GM12878 (cell line): Measurements from ENCODE around the gene SHROOM3.

Experiments
- ATF7 ChIP-seq: fragments of 450-650 bp; IDR thresholded peaks from 2 replicates; pipeline ENCODE4 v1.6.1; 2016; ENCODE audit warnings: low read depth, mild to moderate bottlenecking
- CEBPZ ChIP-seq: fragments of 150-350 bp; IDR thresholded peaks from 2 replicates; pipeline ENCODE4 v1.6.1; 2016; ENCODE audit warnings: low read depth, low read length
- CHD2 ChIP-seq: IDR thresholded peaks from 2 replicates; pipeline ENCODE4 v1.6.1; 2011; ENCODE audit warnings: low read depth, low read length, improper control_type of control experiment, borderline replicate concordance
- CTCF ChIP-seq, 3 experiments: IDR thresholded peaks in 2 of 3; conservative IDR thresholded peaks in 1 of 3; 2 replicates each; pipeline ENCODE4 v1.5.1; 2011; ENCODE audit warnings: low read depth in 3 of 3, low read length in 3 of 3, mild to moderate bottlenecking in 3 of 3, control low read depth in 2 of 3, moderate library complexity in 2 of 3, inconsistent platforms in 1 of 3, mixed read lengths in 1 of 3; ENCODE audit not compliant: control insufficient read depth in 2 of 3, insufficient read depth in 1 of 3; ENCODE audit errors: extremely low read depth in 1 of 3
- E4F1 ChIP-seq: fragments of 450-650 bp; IDR thresholded peaks from 2 replicates; pipeline ENCODE4 v1.6.1; 2018; ENCODE audit warnings: borderline replicate concordance, mild to moderate bottlenecking; ENCODE audit not compliant: partially characterized antibody
- EP300 ChIP-seq, 2 experiments: fragments of 150-350 bp in 1 of 2; IDR thresholded peaks; 2 replicates each; pipeline ENCODE4 v1.6.1; 2011 to 2012; ENCODE audit warnings: low read depth in 2 of 2, low read length in 2 of 2, borderline replicate concordance in 1 of 2, improper control_type of control experiment in 1 of 2, inconsistent platforms in 1 of 2; ENCODE audit not compliant: control insufficient read depth in 1 of 2
- GABPA ChIP-seq: IDR thresholded peaks from 2 replicates; pipeline ENCODE4 v1.6.1; 2014; ENCODE audit warnings: antibody characterized with exemption, low read depth, mild to moderate bottlenecking, inconsistent platforms
- IRF3 ChIP-seq: fragments of 450-650 bp; IDR thresholded peaks from 2 replicates; pipeline ENCODE4 v1.6.1; 2014; ENCODE audit warnings: mild to moderate bottlenecking
- KDM1A ChIP-seq: fragments of 200-600 bp; sonication (generic); IDR thresholded peaks from 2 replicates; pipeline ENCODE4 v1.6.1; 2016; ENCODE audit warnings: borderline replicate concordance
- POLR2A ChIP-seq: IDR thresholded peaks from 2 replicates; pipeline ENCODE4 v1.6.1; 2011; ENCODE audit warnings: low read depth, mild to moderate bottlenecking, low read length
- RAD21 ChIP-seq: IDR thresholded peaks from 2 replicates; pipeline ENCODE4 v1.6.1; 2011; ENCODE audit warnings: mild to moderate bottlenecking, low read depth, low read length, moderate library complexity; ENCODE audit not compliant: insufficient read depth
- SMC3 ChIP-seq: IDR thresholded peaks from 2 replicates; pipeline ENCODE4 v1.6.1; 2011; ENCODE audit warnings: low read length, improper control_type of control experiment, borderline replicate concordance

- TF ChIP-seq IRF3 (no peak), ATF7 (no peak), CTCF (IDR thresholded peaks at IDR 0.05 in 2 of 3, conservative IDR thresholded peaks at IDR 0.05 in 1 of 3; ENCODE audit: control insufficient read depth in 2 of 3, extremely low read depth in 1 of 3, insufficient read depth in 1 of 3, low read depth in 3 of 3, low read length in 3 of 3) (no peak), POLR2A (no peak), KDM1A (no peak), SMC3 (no peak), RAD21 (no peak), CEBPZ (no peak), EP300 (IDR thresholded peaks at IDR 0.05; ENCODE audit: borderline replicate concordance in 1 of 2, control insufficient read depth in 1 of 2, low read depth in 2 of 2, low read length in 2 of 2) (no peak), E4F1 (no peak), CHD2 (no peak), GABPA (no peak)
Observed at GRCh38 chr4:76439491-76439890, 4.5 kb downstream of the SHROOM3 start.
